Smooth muscle cell of the pulmonary artery (primary cell): ENCODE results near the gene KCNQ5. TPM values are rescaled to one million over a fixed set of nuclear protein-coding genes. Genes with fewer than 3 reads are reported as not detected.

Experiments
- total RNA-seq: library from RNA; depleted of rRNA; stranded (reverse); fragments of >200 nt; gene quantifications from 2 replicates; pipeline ENCODE4 v1.2.3, GENCODE V29; 2014

The KCNQ5 gene
- total RNA-seq: 7.8 and 16.4 TPM in 2 replicates

GRCh38 chr6:72621291-72622093 is at the start of gene KCNQ5:
KCNQ5 (plus strand) TSS chr6:72622064.

GRCh38 chr6:73225396-73225795 is 603.5 kb downstream of the KCNQ5 start, which contains the start of gene KHDC1L:
KHDC1L (minus strand) TSS chr6:73225496; CDS start chr6:73225408, 88 bp downstream.

